GM21737 (cell line): Measurements from ENCODE around the gene PDZRN3.

Source experiments
- ATAC-seq: cut with Tn5 transposase; IDR thresholded peaks from one replicate; pipeline ENCODE4 v1.9.1; 2021; ENCODE audit warnings: mild to moderate bottlenecking, moderate library complexity; ENCODE audit not compliant: unreplicated experiment

The PDZRN3 gene

GRCh38 chr3:73529308-73530021, 95.3 kb downstream of the PDZRN3 start:
- ATAC-seq, result no peak

DNA sequence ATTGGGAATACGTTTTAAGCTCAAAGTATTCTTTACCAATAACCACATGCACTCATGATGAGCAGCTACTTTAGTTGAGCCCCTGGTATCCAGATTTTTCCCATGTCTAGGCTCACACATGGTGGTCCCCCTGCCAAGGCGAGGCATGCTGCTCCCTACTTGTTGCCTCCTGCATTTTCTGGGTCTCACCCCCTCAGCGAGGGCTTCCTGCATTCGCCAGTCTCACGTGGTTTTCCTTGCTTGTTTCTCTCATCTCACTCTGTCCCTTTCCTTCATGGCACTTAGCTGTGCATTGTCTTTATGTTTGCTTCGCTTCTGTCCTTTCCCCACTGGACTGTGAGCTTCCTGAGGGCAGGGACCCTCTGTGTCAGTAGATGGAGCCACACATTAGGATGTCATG, 99.2 kb downstream of the PDZRN3 start:
- ATAC-seq, result no peak

GRCh38 chr3:73523661-73524060, 101.1 kb downstream of the PDZRN3 start:
- no peak for ATAC-seq

DNA sequence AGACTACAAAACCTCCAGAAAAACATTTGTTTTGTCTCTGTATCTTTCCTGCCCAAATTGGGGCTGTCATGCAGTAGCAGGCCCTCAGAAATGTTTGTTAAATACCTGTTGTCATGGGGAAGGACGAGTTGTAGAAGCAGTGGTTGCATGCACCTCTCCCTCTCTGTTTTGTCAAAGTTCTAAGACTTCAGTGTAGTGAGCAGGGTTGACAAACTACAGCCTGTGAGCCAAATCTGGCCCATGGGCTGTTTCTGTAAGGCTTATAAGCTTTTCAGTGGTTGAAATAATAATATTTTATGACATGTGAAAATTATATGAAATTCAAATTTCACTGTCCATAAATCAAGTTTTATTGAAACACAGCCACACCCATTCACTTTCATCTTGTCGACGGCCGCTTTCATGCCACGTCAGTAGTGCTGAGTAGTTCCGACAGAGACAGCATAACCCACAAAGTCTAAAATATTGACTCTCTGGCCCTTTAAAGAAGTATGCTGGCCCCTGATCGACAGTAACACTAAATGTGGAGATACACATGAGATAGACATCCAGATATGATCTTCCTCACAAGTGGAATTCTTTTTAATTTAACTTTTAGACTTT, 102.9 kb downstream of the PDZRN3 start:
- ATAC-seq, result no peak

- ATAC-seq, result no peak
Measured at GRCh38 chr3:73520931-73521461, 103.7 kb downstream of the PDZRN3 start.

GRCh38 chr3:73516631-73517030, 108.1 kb downstream of the PDZRN3 start:
- no peak for ATAC-seq

DNA sequence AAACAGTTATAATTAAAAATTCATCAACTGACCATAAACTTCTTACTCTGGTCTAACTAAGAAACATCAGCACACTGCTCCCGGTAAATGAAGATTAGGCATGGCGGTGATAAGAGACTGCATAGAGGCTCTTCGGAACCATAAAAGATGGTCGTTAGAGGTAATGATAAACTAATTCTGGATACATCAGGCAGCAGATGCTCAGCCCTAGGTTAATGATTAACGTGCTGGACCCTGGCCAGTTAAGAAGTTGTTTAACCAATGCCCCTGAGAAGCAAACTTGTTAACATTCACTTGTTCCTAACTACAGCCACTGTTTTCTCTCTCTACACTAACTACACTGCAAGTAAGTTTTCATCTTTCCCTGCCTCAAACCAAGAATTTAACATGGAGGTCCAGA, 111.5 kb downstream of the PDZRN3 start:
- ATAC-seq, result no peak

- ATAC-seq, result no peak
Measured at GRCh38 chr3:73511571-73512525, 112.9 kb downstream of the PDZRN3 start.

GRCh38 chr3:73510784-73511183, 114.0 kb downstream of the PDZRN3 start:
- no peak for ATAC-seq

GRCh38 chr3:73510334-73510733, 114.4 kb downstream of the PDZRN3 start:
- no peak for ATAC-seq

DNA sequence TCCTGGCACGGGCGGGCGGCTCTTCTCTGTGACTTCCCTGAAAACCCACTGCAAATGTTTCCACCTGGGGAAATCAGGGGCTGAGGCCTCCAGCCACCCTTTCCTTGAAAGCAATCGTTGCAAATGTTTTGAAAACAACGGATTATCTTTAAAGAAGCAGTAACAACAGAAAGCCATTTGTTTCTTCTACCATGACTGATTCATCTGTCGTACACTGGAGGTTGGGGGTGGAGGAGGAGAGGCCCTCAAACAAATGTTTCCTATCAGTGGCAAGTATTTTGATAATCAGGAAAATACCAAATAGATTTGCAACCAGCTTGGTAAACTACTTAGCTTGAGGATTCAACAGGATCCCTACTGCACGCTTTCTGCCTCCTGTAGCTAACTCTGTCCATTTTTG, 114.9 kb downstream of the PDZRN3 start:
- no peak for ATAC-seq

DNA sequence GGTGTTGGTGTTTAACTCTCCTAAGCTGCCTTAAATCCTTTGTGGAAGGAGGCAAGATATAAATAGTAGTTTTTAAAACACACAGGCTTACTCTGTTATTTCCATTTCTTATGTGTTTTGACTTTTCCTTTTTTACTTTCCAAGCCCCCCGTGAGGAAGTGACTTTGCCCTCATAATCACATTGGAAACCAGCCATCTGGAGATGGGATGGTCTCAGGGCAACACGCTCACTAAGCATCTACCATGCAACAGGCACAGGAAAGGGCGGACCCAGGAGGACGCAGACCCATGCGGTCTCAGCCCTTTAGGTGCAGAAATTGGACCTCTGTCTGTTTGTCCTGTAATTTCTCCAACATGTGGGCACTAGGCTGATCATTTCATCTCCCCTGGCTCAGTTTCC, 115.7 kb downstream of the PDZRN3 start:
- no peak for ATAC-seq

- ATAC-seq, result no peak
Measured at GRCh38 chr3:73508330-73508954, 116.3 kb downstream of the PDZRN3 start.

GRCh38 chr3:73504852-73505251, 119.9 kb downstream of the PDZRN3 start:
- no peak for ATAC-seq

DNA sequence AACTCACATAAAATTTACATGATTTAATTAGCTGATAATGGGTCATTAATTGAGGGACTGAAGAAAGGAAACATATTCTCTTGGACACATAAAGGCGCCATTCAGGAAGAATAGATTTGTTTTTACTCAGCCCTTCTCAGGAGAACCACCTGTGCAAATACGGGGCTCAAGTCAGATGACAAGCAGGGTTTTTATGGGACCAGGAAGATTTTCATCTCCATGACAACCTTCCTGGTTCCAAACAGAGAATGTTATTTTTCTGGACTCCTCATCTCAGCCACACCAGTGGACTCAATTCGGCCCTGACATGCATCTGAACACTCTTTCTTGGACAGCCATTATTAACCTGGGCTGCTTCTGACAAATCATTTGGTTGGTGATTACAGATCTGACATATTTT, 120.5 kb downstream of the PDZRN3 start:
- no peak for ATAC-seq

DNA sequence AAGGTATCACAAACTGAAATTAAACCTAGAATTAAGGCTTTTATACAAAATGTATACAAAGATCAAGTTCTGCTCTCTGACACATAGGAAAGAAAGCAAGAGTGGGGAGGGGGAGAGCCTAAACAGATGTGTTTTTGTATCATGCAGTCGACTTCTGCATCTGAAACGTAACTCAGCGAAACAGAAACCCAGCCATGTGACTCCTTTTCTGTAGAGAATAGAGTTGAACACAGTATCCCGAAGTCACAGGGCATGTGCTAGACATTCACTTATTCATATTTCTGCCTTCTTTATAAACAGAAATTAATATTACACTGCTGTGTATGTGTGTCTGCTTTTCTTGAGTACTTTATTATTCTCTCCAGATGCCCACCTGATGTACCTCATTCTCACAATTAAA, 121.0 kb downstream of the PDZRN3 start:
- ATAC-seq, result no peak

GRCh38 chr3:73502609-73503583, 121.8 kb downstream of the PDZRN3 start:
- no peak for ATAC-seq

DNA sequence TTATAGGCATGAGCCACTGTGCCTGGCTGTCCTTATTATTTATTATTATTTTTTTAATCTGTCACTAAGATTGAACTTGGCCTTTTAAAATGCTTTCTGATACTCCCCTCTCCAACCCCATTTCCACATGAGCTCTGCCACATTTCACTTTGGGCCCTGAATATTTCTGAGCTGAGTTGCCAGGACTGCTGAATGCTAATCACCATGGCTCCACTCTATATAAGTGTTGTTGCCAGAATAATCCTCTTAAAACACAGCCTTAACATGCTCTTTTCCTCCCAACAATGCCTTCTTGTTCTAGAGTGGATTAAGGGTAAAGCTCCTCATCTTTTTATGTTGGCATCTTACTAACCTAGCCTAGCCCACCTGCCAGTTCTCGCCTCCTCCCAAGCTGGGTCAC, 124.4 kb downstream of the PDZRN3 start:
- ATAC-seq, result no peak

DNA sequence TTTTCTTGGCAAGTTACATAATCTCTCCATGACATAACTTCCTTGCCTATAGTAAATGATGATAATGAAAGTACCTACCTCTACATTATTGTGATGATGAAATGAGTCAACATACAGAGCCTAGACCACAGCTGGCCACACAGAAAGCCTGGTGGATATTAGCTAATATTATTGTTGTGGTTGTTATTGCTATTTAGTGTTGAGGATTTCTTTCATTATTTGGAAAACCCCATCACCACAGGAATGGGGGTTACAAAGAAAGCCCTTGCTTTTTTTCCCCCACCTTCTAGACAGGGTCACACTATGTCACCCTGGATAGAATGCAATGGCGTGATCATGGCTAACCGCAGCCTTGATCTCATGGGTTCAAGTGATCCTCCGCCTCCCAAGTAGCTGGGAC, 125.0 kb downstream of the PDZRN3 start:
- no peak for ATAC-seq
